GM19463 (cell line): ENCODE measurements around the gene TMEM51.

Experiments
- ATAC-seq: cut with Tn5 transposase; IDR thresholded peaks from one replicate; pipeline ENCODE4 v1.9.1; 2021; ENCODE audit warnings: mild to moderate bottlenecking, moderate library complexity; ENCODE audit not compliant: unreplicated experiment

Gene TMEM51

GRCh38 chr1:15152318-15153183, 996 bp upstream of the TMEM51 start:
- no peak for ATAC-seq

DNA sequence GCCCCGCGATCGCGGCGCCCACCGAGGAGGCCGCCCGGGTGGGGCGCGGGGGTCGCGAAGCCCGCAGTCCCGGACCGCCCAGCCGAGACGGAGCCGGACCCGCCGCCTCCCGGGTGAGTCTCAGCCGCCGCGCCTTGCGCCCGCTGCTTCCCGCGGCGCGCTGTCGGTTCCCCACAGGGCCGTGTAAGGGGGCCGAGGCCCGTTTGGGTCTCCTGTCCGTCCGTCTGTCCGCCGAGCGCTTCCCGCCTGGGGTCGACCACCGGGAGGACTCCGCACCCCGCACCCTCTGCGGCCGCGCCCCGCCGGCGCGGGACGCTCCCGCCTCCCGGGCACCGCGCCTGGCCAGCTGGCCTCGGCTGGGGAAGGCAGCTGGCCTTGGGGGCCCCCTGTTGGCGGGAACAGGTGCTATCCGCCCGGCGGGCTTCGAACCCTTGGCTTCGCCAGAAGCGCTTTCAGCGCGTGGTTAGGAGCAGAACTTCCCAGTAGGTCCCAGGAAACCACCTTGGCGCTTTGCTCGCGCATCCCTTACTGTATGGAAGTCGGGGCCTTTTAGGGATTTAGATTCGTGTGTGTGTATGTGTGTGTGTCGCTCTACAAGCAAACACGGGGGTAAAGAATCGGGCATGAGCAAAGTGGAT, 414 bp downstream of the TMEM51 start:
- no peak for ATAC-seq

- no peak for ATAC-seq
Observed at GRCh38 chr1:15154480-15155036, 1.0 kb downstream of the TMEM51 start.

- no peak for ATAC-seq
Observed at GRCh38 chr1:15155191-15155590, 1.6 kb downstream of the TMEM51 start.

DNA sequence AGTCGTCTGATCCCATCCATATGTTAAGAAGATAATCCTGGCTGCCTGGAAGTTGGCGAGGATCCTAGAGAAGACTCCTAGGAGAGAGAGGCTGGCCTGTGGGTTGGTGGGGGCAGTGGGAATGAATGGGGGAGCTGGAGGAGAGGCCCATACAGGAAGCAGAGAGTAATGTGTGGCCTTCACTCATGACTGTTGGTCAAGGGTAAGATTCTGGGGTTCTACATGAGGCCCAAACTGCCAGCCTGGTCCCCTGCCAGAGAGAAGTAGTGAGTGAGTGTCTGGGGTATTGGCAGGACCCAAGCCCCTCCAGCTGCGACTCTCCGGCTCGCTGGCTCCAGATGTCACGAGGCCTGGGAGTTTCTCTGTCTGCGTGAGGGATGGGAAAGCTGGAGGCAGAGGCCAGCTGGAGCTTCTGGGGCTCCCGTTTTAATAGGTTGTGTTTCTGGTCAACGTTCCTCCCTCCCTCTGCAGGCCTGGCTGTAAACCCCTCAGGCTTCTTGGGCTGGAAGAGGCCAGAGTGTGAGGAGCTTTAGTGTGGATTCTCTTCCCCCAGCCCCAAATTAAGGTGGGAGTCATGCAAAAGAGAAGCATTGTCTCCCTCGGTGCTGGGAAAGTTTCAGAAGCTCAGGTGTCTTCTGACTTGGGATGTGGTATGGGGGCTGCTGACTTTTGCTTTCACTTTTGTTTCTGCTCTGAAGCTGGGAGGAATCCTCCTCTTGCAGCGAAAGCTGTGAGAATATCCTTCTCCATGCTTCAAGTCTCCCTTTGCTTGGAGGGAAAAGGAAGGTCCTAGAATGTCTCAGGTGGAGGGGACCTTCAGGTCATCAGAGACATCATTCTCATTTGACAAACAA, 2.6 kb downstream of the TMEM51 start:
- no peak for ATAC-seq

- no peak for ATAC-seq
Observed at GRCh38 chr1:15156807-15157380, 3.3 kb downstream of the TMEM51 start.

DNA sequence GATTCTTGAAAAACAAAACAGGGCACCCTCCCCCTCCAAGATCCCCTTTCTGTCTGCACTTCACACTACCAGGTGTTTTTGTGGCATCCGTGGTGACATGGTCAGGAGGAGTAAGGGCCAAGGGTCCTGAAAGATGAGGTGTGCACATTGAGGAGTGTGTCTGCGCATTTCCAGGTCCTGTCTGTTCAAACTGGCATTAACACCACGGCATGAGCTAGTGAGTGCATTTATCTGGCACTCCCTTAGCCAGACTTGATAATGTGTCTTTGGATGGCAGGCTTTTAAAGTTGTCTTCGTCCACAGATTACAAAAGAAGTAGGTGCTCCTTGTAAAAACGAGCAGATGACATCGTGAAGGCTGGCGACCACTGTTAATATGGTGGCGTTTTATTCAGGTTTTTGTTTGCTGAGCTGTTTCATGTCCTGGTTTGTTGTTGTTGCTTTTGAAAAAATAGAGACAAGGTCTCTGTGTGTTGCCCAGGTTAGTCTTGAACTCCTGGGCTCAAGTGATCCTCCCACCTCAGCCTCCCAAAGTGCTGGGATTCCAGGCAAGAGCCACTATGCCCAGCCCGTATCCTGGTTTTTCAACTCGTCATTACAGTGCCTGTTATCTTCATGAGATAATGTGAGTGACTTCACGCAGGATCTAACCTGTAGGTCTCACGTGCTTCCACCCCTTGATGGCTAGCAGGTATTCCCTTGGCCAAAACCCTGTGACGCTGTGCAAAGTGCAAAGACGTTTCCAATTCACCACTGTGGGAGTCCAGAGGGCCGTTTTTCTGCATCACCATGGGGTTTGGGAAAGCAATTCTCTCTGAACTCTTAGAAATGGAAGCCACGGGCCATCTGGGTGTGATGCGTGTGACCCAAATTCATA, 4.2 kb downstream of the TMEM51 start:
- no peak for ATAC-seq

DNA sequence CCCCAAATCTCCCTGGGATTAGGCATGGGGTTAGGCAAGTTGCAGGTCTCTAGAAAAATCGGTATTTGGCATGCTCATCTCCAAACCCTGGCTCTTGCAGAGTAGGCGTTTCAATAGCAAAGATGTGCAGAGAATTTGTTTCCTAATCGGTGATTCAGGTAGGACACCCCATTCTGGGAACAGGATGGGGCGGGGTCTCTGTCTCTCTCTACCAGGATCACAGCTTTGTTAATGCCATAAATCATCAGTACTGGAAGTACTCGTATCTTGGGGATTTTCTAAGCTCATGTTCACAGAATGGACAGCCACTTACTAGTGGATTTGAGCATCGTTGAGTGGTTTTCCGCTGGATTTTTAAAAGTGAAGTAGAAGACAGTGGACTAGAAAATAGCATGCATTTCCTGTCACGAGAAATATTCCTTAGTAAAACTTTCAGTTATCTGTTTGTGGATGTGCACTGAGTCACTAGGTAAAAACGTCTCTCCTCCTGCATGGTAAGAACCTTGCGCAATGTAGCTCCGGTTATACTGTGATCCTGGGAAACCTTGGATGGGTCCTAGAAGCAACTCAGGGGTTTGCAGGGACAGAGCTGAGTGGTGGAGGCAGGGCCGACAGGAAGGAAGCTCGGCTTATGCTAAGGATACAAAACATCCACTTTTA, 5.1 kb downstream of the TMEM51 start:
- no peak for ATAC-seq

GRCh38 chr1:15159166-15159555, 5.6 kb downstream of the TMEM51 start:
- no peak for ATAC-seq

GRCh38 chr1:15160626-15161025, 7.1 kb downstream of the TMEM51 start:
- ATAC-seq, result no peak

GRCh38 chr1:15167386-15167785, 13.8 kb downstream of the TMEM51 start:
- no peak for ATAC-seq

DNA sequence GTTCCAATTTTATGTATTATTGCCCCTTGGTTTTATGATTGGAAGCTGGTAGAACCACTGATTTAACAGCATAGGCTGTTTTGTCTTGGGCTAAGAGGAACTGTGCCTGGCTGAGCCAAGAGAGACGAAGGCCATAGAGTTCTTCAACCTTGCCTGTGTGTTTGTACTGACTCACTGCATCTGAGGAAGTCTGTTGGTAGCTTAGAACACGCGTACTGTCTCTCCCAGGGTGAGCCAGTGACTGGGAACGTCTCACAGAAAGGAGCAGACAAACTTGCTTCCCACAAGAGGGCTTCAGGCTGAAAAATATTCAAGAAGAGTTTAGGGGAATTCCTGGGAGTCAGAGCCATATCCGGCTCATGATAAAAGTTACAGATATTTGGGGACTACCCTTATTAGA, 14.9 kb downstream of the TMEM51 start:
- no peak for ATAC-seq

DNA sequence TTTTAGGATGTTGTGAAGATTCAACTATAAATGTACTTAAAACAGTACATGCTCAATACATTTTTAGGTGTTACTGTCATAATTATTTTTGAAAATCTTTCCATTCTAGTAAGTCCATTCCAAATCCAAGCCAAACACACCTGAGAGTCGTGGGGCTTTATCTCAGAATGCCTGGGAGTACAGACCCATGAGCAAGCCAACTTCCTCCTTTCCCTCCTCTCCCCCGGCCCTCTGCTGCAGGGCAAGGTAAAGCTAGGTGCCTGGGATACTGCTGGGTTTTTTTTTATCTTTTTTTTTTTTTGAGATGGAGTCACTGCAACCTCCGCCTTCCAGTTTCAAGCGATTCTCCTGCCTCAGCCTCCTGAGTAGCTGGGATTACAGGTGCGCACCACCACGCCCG, 16.5 kb downstream of the TMEM51 start:
- ATAC-seq, result no peak

- ATAC-seq, result no peak
Observed at GRCh38 chr1:15171271-15171908, 17.8 kb downstream of the TMEM51 start.

DNA sequence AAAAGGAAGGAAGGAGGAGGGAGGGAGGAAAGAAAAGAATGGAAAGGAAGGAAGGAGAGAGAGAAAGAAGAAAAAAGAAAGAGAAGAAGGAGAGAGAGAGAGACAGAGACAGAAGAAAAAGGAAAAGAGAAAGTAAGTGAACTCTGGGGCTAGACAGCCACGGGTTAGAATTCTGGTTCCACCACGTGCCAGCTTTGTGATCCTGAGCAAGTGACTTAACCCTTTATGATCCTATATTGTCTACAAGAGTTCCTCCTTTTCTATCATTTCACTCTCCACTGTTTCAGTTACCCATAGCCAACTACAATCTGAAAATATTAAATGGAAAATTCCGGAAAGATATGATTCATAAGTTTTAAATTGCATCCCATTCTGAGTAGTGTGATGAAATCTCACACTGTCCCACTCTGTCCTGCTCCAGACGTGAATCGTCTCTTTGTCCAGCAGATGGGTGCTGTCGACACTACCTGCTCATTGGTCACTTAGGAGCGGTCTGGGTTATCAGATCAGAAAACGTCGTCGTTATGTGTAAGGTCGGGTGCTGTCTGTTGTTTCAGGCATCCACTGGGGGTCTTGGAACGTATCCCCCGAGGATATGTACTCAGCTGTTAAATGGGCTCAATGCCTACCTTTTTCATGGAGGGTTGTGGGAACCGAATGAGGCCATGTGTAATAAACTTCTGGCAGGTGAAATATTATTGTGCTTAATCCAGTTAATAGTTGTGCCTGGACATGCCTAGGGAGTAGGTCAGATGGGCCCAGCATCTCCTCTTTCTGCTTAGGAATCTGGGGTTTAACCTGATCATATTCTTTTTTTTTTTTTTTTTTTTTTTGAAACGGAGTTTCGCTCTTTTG, 19.1 kb downstream of the TMEM51 start:
- no peak for ATAC-seq

DNA sequence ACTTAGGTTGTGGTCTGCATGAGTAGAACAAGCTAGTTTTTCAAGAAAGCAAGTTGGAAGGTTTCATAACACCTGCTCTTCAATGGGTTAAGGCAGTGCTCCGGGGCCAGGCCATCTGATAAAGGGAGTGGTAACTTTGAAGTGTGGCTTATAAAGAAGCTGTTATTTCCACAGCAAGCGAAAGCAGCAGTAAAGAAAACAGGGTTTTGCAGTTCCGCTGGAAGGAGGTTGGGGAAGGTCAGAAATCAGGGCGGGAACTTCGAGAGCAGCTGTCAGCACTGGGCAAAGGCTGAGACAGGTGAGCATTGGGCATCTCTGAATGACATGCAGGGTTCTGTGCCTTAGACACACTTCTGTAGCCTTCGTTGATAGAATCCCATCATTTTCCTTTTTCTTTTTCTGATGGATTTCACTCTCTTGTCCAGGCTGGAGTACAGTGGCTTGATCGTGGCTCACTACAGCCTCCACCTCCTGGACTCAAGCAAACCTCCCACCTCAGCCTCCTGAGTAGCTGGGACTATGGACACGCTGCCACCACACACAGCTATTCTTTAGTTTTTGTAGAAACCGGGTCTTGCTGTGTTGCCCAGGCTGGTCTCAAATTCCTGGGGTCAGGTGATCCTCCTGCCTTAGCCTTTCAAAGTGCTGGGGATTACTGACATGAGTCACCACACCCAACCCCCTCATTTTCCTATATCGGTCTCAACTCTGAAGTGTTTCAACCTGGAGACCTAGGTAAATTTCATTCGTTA, 20.5 kb downstream of the TMEM51 start:
- ATAC-seq, result no peak

DNA sequence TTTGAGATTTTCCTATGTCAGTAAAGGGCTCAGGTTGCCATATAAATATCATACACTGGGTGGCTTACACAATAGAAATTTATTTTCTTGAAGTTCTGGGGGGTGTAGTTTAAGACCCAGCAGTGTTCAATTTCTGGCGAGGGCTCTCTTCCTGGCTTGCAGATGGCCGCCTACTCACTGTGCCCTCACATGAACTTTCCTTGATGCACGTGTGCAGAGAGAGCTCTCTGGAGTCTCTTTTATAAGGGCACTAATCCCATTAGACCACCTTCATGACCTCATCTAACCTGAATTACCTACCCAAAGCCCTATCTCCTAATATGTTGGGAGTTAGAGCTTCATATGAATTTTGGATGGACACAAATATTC, 21.1 kb downstream of the TMEM51 start:
- ATAC-seq, result no peak
